Sigmoid colon (tissue), 7 donors: Measurements from ENCODE around the gene DGKI. TPM values are rescaled to one million over a fixed set of nuclear protein-coding genes. Genes with fewer than 3 reads are reported as not detected.

Experiments
- DNase-seq: peaks from one replicate; pipeline ENCODE4 v3.0.0-alpha.2; 2019
- H3K27ac ChIP-seq, 4 donors: fragments of 200-600 bp; sonication (generic); one replicate each; pipeline ENCODE4 v1.5.1; 2016 to 2019; ENCODE audit warnings: mild to moderate bottlenecking in 1 of 4
- H3K27me3 ChIP-seq, 3 donors: fragments of 200-600 bp; sonication (generic); one replicate each; pipeline ENCODE4 v1.5.1; 2019; ENCODE audit warnings: mild to moderate bottlenecking in 1 of 3
- H3K36me3 ChIP-seq, 4 donors: fragments of 200-600 bp; sonication (generic); one replicate each; pipeline ENCODE4 v1.5.1; 2016 to 2019
- H3K4me1 ChIP-seq, 4 donors: fragments of 200-600 bp; sonication (generic); one replicate each; pipeline ENCODE4 v1.5.1; 2017 to 2019
- H3K4me3 ChIP-seq, 4 donors: fragments of 200-600 bp; sonication (generic); one replicate each; pipeline ENCODE4 v1.5.1; 2017 to 2019; ENCODE audit warnings: mild to moderate bottlenecking in 2 of 4, moderate library complexity in 1 of 4
- H3K9me3 ChIP-seq, 4 donors: fragments of 200-600 bp in 3 of 4; sonication (generic) in 3 of 4; one replicate each; pipeline versions ENCODE4 v1.5.1 to v1.6.1; 2013 to 2019
- CTCF ChIP-seq, 4 experiments: fragments of 450-650 bp in 3 of 4; fragments of 200-600 bp in 1 of 4; IDR thresholded peaks; one replicate each; pipeline ENCODE4 v1.5.1; 2016 to 2019; ENCODE audit warnings: antibody characterized with exemption in 4 of 4, mild to moderate bottlenecking in 3 of 4, moderate library complexity in 2 of 4
- EP300 ChIP-seq, 4 donors: sonication (generic); formaldehyde crosslinking; IDR thresholded peaks; one replicate each; pipeline ENCODE4 v1.6.1; 2017; ENCODE audit warnings: antibody characterized with exemption in 4 of 4
- POLR2A ChIP-seq, 2 donors: fragments of 450-650 bp; IDR thresholded peaks; one replicate each; pipeline ENCODE4 v1.6.1; 2016; ENCODE audit warnings: antibody characterized with exemption in 2 of 2, mild to moderate bottlenecking in 2 of 2, moderate library complexity in 2 of 2
- POLR2AphosphoS5 ChIP-seq, 4 donors: sonication (generic); formaldehyde crosslinking; IDR thresholded peaks; one replicate each; pipeline ENCODE4 v1.6.1; 2017; ENCODE audit warnings: antibody characterized with exemption in 4 of 4
- WGBS, 2 donors: extraction: QIAGEN DNeasy Blood & Tissue Kit; methylation state at CpG; one replicate each; pipeline ENCODE4 v1.1.7; 2013; 5-methylcytosine and 5-hydroxymethylcytosine counted together
- intact Hi-C: fragments of 100-400 bp; cut with DNase I; formaldehyde crosslinking; loops from one replicate; pipeline ENCODE4 v1.15.1; 2023
- polyA plus RNA-seq, 3 donors: library from polyadenylated mRNA; stranded (reverse); fragments of 200-250 nt; gene quantifications; one replicate each; pipeline ENCODE4 v1.2.3, GENCODE V29; 2013
- total RNA-seq, 4 donors: library from RNA; depleted of rRNA; stranded (reverse); fragments of >200 nt; gene quantifications; one replicate each; pipeline ENCODE4 v1.1.0, GENCODE V29; 2016
- donor health status: healthy with polysubstance abuse.
- donor health status: Bipolar disorder and iron deficiency.
- donor health status: healthy.

DGKI gene
- total and polyA plus RNA-seq, 7 donors, result 0.17 to 7.6 (median 1.0) TPM; not detected in 1

- TF ChIP-seq EP300 (IDR thresholded peaks at IDR 0.05) (no peak), CTCF (IDR thresholded peaks at IDR 0.05) (no peak), POLR2A (IDR thresholded peaks at IDR 0.05) (no peak), POLR2AphosphoS5 (IDR thresholded peaks at IDR 0.05) (no peak)
- WGBS, 2 donors, result 77 to 86% methylated on average over 6 of the region's 6 CpGs
- Histone ChIP-seq H3K27ac (no peak overlapping the region), H3K4me1 (no peaks in the 10 kb centered on the region), H3K4me3 (no peak overlapping the region), H3K9me3 (no peaks in the 10 kb centered on the region), H3K27me3 (no peaks in the 10 kb centered on the region), H3K36me3 (no peaks in the 10 kb centered on the region)
- intact Hi-C loops, result no loop called here
- DNase-seq, result no peak
Measured at GRCh38 chr7:137635874-137636273, 210.9 kb downstream of the DGKI start.

GRCh38 chr7:137635132-137635531 is 211.6 kb downstream of the DGKI start:
- Histone ChIP-seq H3K36me3 (no peaks in the 10 kb centered on the region), H3K4me1 (no peaks in the 10 kb centered on the region), H3K4me3 (no peak overlapping the region), H3K9me3 (no peaks in the 10 kb centered on the region), H3K27me3 (no peaks in the 10 kb centered on the region), H3K27ac (no peak overlapping the region)
- TF ChIP-seq POLR2A (IDR thresholded peaks at IDR 0.05), result no peak
- no peak for TF ChIP-seq EP300 (IDR thresholded peaks at IDR 0.05)
- TF ChIP-seq CTCF (IDR thresholded peaks at IDR 0.05), result no peak
- no peak for TF ChIP-seq POLR2AphosphoS5 (IDR thresholded peaks at IDR 0.05)
- intact Hi-C loops, result no loop called here
- WGBS, 2 donors, result 88 to 90% methylated on average over 3 of the region's 3 CpGs
- DNase-seq, result no peak

- intact Hi-C loops, result no loop called here
- Histone ChIP-seq H3K4me3 (no peak overlapping the region), H3K36me3 (no peaks in the 10 kb centered on the region), H3K4me1 (no peaks in the 10 kb centered on the region), H3K9me3 (no peaks in the 10 kb centered on the region), H3K27me3 (no peaks in the 10 kb centered on the region), H3K27ac (no peak overlapping the region)
- TF ChIP-seq POLR2AphosphoS5 (IDR thresholded peaks at IDR 0.05), result no peak
- no peak for TF ChIP-seq EP300 (IDR thresholded peaks at IDR 0.05)
- TF ChIP-seq CTCF (IDR thresholded peaks at IDR 0.05), result no peak
- no peak for TF ChIP-seq POLR2A (IDR thresholded peaks at IDR 0.05)
- DNase-seq, result no peak
- WGBS, 2 donors, result 88 to 93% methylated on average over 1 of the region's 1 CpG
Measured at GRCh38 chr7:137634356-137634755, 212.4 kb downstream of the DGKI start.

GRCh38 chr7:137633133-137633532 is 213.6 kb downstream of the DGKI start:
- H3K4me3 ChIP-seq, result no peak overlapping the region
- DNase-seq, result no peak
- intact Hi-C loops, result no loop called here
- no peak for TF ChIP-seq CTCF (IDR thresholded peaks at IDR 0.05)
- no peak for TF ChIP-seq POLR2A (IDR thresholded peaks at IDR 0.05)
- TF ChIP-seq EP300 (IDR thresholded peaks at IDR 0.05), result no peak
- no peak for TF ChIP-seq POLR2AphosphoS5 (IDR thresholded peaks at IDR 0.05)
- no peak overlapping the region for H3K27ac ChIP-seq
- H3K4me1 ChIP-seq, result no peaks in the 10 kb centered on the region
- WGBS, 2 donors, result 86% methylated on average over 5 of the region's 5 CpGs
- no peaks in the 10 kb centered on the region for H3K36me3 ChIP-seq
- H3K27me3 ChIP-seq, result no peaks in the 10 kb centered on the region
- no peaks in the 10 kb centered on the region for H3K9me3 ChIP-seq

GRCh38 chr7:137628216-137628615 is 218.6 kb downstream of the DGKI start:
- WGBS, 2 donors, result 23 to 71% methylated on average over 3 of the region's 3 CpGs
- no peak for DNase-seq
- Histone ChIP-seq H3K9me3 (no peaks in the 10 kb centered on the region), H3K4me1 (no peaks in the 10 kb centered on the region), H3K27me3 (no peaks in the 10 kb centered on the region), H3K27ac (no peak overlapping the region), H3K36me3 (no peaks in the 10 kb centered on the region), H3K4me3 (no peak overlapping the region)
- intact Hi-C loops, result no loop called here
- TF ChIP-seq EP300 (IDR thresholded peaks at IDR 0.05) (no peak), POLR2A (IDR thresholded peaks at IDR 0.05) (no peak), POLR2AphosphoS5 (IDR thresholded peaks at IDR 0.05) (no peak), CTCF (IDR thresholded peaks at IDR 0.05) (no peak)
